ENCODE measurements around the gene GPR152. TPM values are rescaled to one million over a fixed set of nuclear protein-coding genes. Genes with fewer than 3 reads are reported as not detected.

GPR152 gene
- total and polyA plus RNA-seq, 12 donors, result not detected

- 94 to 96% methylated on average over 21 of the region's 21 CpGs for WGBS, 2 donors
- Histone ChIP-seq H3K9me3 (no peaks in the 10 kb centered on the region), H3K27me3 (peaks cover 0 to 19% (median 5%) of the 10 kb centered on the region in 7 donors), H3K4me1 (peaks cover 20 to 61% (median 48%) of the 10 kb centered on the region in 9 donors), H3K4me3 (peak overlapping the region in 3 of 10 donors; percentile 18 to 59 (median 55)), H3K27ac (peak overlapping the region in 9 of 10 donors; percentile 76 to 98 (median 93)), H3K36me3 (no peaks in the 10 kb centered on the region)
- DNase-seq (no peak), ATAC-seq (peak in 1 of 8 donors; percentile 0)
- intact Hi-C loops (cut with DNase I), result loop anchor here in 1 of 10 donors (10.0 kb wide), 1 partner anchor 65 kb away; the partner anchor contains the start of gene POLD4
- TF ChIP-seq CTCF (IDR thresholded peaks at IDR 0.05), result no peak
Observed at GRCh38 chr11:67419325-67420049, 33.0 kb downstream of the GPR152 start.

- 52 to 64% methylated on average over 26 of the region's 26 CpGs for WGBS, 2 donors
- peak in 7 of 8 donors; percentile 4 to 69 (median 50) for ATAC-seq
- Histone ChIP-seq H3K4me1 (peaks cover 20 to 61% (median 48%) of the 10 kb centered on the region in 9 donors), H3K9me3 (no peaks in the 10 kb centered on the region), H3K36me3 (no peaks in the 10 kb centered on the region), H3K4me3 (peak overlapping the region in 3 of 10 donors; percentile 14 to 20 (median 18)), H3K27ac (peak overlapping the region; percentile 40 to 98 (median 92)), H3K27me3 (peaks cover 0 to 26% (median 6%) of the 10 kb centered on the region in 7 donors)
- intact Hi-C loops (cut with DNase I), result no loop called here
- peak; percentile 59 to 62 for DNase-seq
- TF ChIP-seq CTCF (IDR thresholded peaks at IDR 0.05), result no peak
Observed at GRCh38 chr11:67418476-67419281, 33.9 kb downstream of the GPR152 start.

- no peaks in the 10 kb centered on the region for H3K9me3 ChIP-seq
- 82% methylated on average over 12 of the region's 12 CpGs for whole genome bisulfite sequencing, 2 donors
- ATAC-seq, result no peak
- H3K4me3 ChIP-seq, result no peak overlapping the region
- TF ChIP-seq CTCF (IDR thresholded peaks at IDR 0.05), result no peak
- intact Hi-C loops (cut with DNase I), result no loop called here
- H3K27me3 ChIP-seq, result peaks cover 0 to 32% (median 18%) of the 10 kb centered on the region in 7 donors
- H3K36me3 ChIP-seq, result no peaks in the 10 kb centered on the region
- DNase-seq, result no peak
- H3K4me1 ChIP-seq, result peaks cover 20 to 61% (median 48%) of the 10 kb centered on the region in 9 donors
- H3K27ac ChIP-seq, result peak overlapping the region in 9 of 10 donors; percentile 76 to 98 (median 93)
Observed at GRCh38 chr11:67417425-67417824, 35.1 kb downstream of the GPR152 start.
